ENCODE data around the gene SH3TC2.

- TF ChIP-seq SIN3A (IDR thresholded peaks at IDR 0.05; ENCODE audit: low read depth, low read length) (no peak), TCF12 (IDR thresholded peaks at IDR 0.05; ENCODE audit: low read depth, low read length) (no peak), RBBP5 (conservative IDR thresholded peaks at IDR 0.05) (no peak), JUNB (IDR thresholded peaks at IDR 0.05) (no peak), CHD2 (IDR thresholded peaks at IDR 0.05; ENCODE audit: borderline replicate concordance, low read depth, low read length) (no peak), STAT1 (conservative IDR thresholded peaks at IDR 0.05) (no peak), RELA (IDR thresholded peaks at IDR 0.05; ENCODE audit: borderline replicate concordance, partially characterized antibody) (no peak), CTCF (IDR thresholded peaks at IDR 0.05 in 2 of 3, conservative IDR thresholded peaks at IDR 0.05 in 1 of 3; ENCODE audit: control insufficient read depth in 2 of 3, extremely low read depth in 1 of 3, insufficient read depth in 1 of 3, low read depth in 3 of 3, low read length in 3 of 3) (no peak), CBFB (IDR thresholded peaks at IDR 0.05; ENCODE audit: low read depth) (no peak), NRF1 (conservative IDR thresholded peaks at IDR 0.05; ENCODE audit: low read depth, low read length) (no peak), TAF1 (IDR thresholded peaks at IDR 0.05; ENCODE audit: borderline replicate concordance, low read depth, low read length) (no peak)
Measured at GRCh38 chr5:149073213-149073612, 10.4 kb upstream of the SH3TC2 start.

All from GM12878 (cell line).